ENCODE results near the gene RNF8.

- TF ChIP-seq CTCF (IDR thresholded peaks at IDR 0.05) (no peak), POLR2A (IDR thresholded peaks at IDR 0.05) (no peak)
These were observed 73.2 kb downstream of the RNF8 start for GRCh38 chr6:37426945-37427510.
